ENCODE results near the gene PPM1G.
"Not testable (repeated sequence)": the region's sequence is repeated elsewhere in the genome, so short reads cannot be mapped to it uniquely, and the experiment has no call there.

PPM1G gene

GRCh38 chr2:27409321-27410073 is at the start of gene PPM1G:
Gene PPM1G, minus strand, starts transcription at chr2:27409591. Its CDS starts 169 bp downstream, at chr2:27409422.
- DNase-seq (ENCODE audit: low read depth), result peak; percentile 95

- no peak for DNase-seq (ENCODE audit: low read depth)
Observed at GRCh38 chr2:27453968-27454367, 44.6 kb upstream of the PPM1G start.

- DNase-seq (ENCODE audit: low read depth), result no peak
Observed at GRCh38 chr2:27451095-27451494, 41.7 kb upstream of the PPM1G start.

GRCh38 chr2:27448381-27448780 is 39.0 kb upstream of the PPM1G start:
- no peak for DNase-seq (ENCODE audit: low read depth)

GRCh38 chr2:27446057-27446456 is 36.7 kb upstream of the PPM1G start:
- no peak for DNase-seq (ENCODE audit: low read depth)

- DNase-seq (ENCODE audit: low read depth), result no peak
Observed at GRCh38 chr2:27445615-27446014, 36.2 kb upstream of the PPM1G start.

- DNase-seq (ENCODE audit: low read depth), result no peak
Observed at GRCh38 chr2:27445155-27445554, 35.8 kb upstream of the PPM1G start.

GRCh38 chr2:27442920-27443282 is 33.5 kb upstream of the PPM1G start:
- DNase-seq (ENCODE audit: low read depth), result no peak

- DNase-seq (ENCODE audit: low read depth), result peak; percentile 12
Observed at GRCh38 chr2:27441958-27442919, 32.8 kb upstream of the PPM1G start, which contains the start of gene KRTCAP3. Gene KRTCAP3, plus strand, starts transcription at chr2:27442381. Its CDS starts 32 bp downstream, at chr2:27442413.

GRCh38 chr2:27441226-27441926 is 32.0 kb upstream of the PPM1G start:
- DNase-seq (ENCODE audit: low read depth), result no peak

- no peak for DNase-seq (ENCODE audit: low read depth)
Observed at GRCh38 chr2:27435628-27436027, 26.2 kb upstream of the PPM1G start.

- no peak for DNase-seq (ENCODE audit: low read depth)
Observed at GRCh38 chr2:27431395-27431794, 22.0 kb upstream of the PPM1G start.

GRCh38 chr2:27428978-27429541 is 19.7 kb upstream of the PPM1G start:
- DNase-seq (ENCODE audit: low read depth), result peak; percentile 72

GRCh38 chr2:27428213-27428977 is 19.0 kb upstream of the PPM1G start, which contains the start of gene NRBP1:
Gene NRBP1, plus strand, starts transcription at chr2:27428631. Its CDS starts 4,643 bp downstream, at chr2:27433274.
- peak; percentile 85 for DNase-seq (ENCODE audit: low read depth)

- DNase-seq (ENCODE audit: low read depth), result no peak
Observed at GRCh38 chr2:27427863-27428212, 18.4 kb upstream of the PPM1G start.

- not testable (repeated sequence) for DNase-seq (ENCODE audit: low read depth)
Observed at GRCh38 chr2:27425039-27425438, 15.6 kb upstream of the PPM1G start.

- DNase-seq (ENCODE audit: low read depth), result no peak
Observed at GRCh38 chr2:27422958-27423357, 13.6 kb upstream of the PPM1G start.

GRCh38 chr2:27421660-27422250 is 12.4 kb upstream of the PPM1G start:
- no peak for DNase-seq (ENCODE audit: low read depth)

GRCh38 chr2:27420996-27421395 is 11.6 kb upstream of the PPM1G start:
- DNase-seq (ENCODE audit: low read depth), result no peak

- DNase-seq (ENCODE audit: low read depth), result no peak
Observed at GRCh38 chr2:27416151-27416550, 6.8 kb upstream of the PPM1G start.

Measured in stimulated activated CD8-positive, alpha-beta memory T cell treated with anti-CD3 and anti-CD28 coated beads, Interleukin-4, amount 100 ng/mL, for 24 hours (primary cell).